IPS-NIHi7 (cell line): ENCODE results near the gene ZNF615.
"Not testable (repeated sequence)": the region's sequence is repeated elsewhere in the genome, so short reads cannot be mapped to it uniquely, and the experiment has no call there.

Experiments
- DNase-seq: peaks from one replicate; pipeline ENCODE4 v3.0.0; 2012; ENCODE audit warnings: mixed read lengths; ENCODE audit errors: extremely low spot score

The ZNF615 gene

DNA sequence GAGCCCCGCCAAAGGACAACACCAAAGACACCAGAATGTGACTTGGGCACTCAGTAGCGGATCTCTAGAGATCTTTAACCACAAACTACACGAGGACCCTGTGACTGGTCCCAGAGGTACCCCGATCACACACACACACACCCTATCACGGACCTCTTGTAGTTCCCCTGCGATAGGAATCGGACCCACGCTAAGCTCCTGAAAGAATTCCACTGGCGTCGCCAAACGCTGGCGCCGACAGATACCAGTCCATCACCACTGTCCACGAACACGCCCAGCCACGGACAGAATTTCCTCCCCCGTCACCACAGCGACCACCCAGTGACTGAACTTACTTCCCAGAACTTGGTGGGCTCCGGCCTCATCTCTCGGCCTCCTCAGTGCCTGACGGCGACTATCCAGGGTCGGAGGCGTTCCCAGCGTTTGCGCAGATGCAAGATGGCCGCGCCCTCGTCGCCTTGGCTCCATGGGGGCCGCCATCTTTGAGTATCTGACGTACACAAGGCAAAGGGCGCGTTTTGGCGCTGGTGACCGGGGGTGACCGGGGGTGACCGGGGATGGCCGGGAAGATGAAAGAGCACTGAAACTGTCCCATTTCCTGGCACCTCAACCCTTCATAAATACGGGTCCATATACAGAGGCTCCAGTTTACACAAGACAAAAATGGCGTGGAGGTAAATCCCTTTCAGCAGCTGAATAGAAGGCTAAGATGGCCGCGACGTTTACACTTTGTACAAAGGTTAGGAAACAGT lies at the start of gene ZNF615:
TSS of gene ZNF615 (minus strand) at position 406 of the 752 bp plus-strand sequence. CDS start 4,500 bp downstream, outside the sequence.
- peak; percentile 92 for DNase-seq

DNA sequence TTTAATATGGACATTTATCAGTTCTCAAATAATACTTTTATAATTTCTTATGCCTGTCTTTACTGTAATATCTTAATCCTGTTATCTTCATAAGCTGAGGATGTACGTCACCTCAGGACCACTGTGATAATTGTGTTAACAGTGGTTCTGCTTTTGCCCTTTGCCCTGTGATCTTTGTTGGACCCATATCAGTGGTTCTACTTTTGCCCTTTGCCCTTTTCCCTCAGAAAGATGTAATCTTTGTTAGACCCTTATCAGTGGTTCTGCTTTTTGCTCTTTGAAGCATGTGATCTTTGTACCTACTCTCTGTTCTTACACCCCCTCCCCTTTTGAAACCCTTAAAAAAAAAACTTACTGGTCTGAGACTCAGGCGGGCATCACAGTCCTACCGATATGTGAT lies 48.5 kb upstream of the ZNF615 start:
- not testable (repeated sequence) for DNase-seq

DNA sequence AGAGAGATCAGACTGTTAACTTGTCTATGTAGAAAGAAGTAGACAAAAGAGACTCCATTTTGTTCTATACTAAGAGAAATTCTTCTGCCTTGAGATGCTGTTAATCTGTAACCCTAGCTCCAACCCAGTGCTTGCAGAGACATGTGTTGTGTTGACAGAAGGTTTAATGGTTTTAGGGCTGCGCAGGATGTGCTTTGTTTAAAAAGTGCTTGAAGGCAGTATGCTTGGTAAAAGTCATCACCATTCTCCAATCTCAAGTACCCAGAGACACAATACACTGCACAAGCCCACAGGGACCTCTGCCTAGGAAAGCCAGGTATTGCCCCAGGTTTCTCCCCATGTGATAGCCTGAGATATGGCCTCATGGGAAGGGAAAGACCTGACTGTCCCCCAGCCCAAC lies 43.7 kb upstream of the ZNF615 start:
- DNase-seq = not testable (repeated sequence)

DNA sequence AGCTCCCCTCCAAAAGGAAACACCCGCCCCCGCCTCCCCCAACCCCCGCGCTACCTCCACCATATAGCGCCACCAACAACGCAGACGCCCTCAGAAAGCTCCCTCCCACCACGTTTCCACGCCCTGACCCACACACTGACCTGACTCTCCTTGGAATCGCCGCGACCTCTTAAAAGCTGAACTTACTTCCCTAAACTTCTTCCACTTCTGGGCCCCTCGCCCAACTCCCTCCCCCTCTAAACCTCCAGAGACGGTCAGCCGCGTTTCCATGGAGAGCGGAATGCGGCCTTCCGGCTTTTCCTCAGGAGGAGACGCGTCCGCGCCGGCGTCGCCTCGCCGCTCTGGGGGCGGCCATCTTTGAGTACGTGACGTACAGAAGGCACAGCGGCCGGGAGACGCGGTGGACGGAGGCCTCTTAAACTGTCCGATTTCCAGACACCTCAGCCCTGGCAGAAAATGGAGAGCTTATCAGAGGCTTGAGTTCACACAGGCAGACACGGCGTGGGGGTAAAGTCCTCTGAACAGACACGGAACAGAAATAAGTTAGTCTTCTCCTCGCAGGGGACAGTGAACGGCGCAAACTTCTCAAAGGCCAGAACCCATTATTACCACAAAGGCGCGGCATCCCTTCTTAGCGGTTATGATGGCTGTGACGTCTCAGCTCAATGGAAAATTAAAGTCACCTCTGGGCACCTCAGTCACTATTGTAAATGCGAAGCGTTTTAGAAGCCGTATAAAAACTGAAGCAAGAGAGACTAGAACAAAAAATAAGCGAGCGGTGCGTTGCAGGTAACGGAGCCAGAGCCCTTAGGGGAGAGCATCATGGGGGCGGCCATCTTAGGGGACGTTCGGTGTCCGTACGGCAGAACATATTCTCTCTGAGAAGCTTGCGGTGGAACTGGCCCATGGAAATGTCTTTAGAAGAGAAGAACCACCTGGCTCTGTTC lies 40.8 kb upstream of the ZNF615 start, which contains the start of gene ZNF432:
TSS of gene ZNF432 (minus strand) at position 284 of the 947 bp plus-strand sequence. CDS start 1,970 bp downstream, outside the sequence.
- peak; percentile 96 for DNase-seq

DNA sequence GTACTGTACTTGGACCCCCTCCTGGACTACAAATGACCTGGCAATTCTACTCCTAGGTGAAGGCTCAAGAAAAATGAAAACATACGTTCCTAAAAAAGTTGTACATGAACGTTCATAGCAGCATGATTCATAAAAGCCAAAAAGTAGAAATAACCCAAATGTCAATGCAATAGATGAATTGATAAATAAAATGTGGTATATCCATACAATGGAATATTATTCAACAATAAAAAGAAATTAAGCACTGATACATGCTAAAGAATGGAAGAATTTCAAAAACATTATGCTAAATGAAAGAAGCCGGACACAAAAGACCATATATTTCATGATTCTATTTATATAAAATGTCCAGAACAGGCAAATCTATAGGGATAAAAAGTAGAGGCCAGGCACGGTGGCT lies 31.2 kb upstream of the ZNF615 start:
- DNase-seq = no peak

DNA sequence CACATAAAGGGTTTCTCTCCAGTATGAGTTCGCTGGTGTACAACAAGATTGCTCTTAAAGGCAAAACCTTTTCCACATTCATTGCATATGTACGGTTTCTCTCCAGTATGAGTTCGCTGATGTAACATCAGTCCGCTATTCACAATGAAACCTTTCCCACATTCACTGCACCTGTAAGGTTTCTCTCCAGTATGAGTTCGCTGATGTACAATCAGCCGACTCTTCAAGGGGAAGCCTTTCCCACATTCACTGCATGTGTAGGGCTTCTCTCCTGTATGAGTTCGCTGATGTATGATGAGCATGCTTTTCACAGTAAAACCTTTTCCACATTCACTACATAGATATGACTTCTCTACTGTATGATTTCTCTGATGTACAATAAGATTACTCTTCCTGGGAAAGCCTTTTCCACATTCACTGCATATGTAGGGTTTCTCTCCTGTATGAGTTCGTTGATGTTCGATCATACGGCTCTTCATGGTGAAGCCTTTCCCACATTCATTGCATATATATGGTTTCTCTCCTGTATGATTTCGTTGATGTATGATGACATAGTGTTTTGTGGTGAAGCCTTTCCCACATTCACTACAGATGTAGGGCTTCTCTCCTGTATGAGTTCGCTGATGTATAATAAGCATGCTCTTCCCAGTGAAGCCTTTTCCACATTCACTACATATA lies 26.2 kb upstream of the ZNF615 start:
- DNase-seq = no peak

DNA sequence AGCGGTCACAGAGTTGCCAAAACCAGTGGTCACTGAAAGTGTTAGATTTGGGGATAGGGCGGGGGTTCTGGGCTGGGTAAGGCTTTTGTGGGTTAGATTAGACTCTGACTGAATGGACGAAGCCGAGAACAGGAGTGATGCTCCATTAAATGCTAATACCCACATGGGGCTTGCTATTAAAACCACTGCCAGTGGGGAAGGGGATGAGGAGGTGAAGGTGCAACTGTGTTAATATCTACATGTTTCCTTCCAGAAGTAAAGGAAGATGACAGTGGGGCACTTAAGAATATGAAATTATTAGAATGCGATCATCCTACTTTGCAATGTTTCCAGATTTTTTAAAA lies 20.7 kb upstream of the ZNF615 start:
- peak; percentile 43 for DNase-seq

DNA sequence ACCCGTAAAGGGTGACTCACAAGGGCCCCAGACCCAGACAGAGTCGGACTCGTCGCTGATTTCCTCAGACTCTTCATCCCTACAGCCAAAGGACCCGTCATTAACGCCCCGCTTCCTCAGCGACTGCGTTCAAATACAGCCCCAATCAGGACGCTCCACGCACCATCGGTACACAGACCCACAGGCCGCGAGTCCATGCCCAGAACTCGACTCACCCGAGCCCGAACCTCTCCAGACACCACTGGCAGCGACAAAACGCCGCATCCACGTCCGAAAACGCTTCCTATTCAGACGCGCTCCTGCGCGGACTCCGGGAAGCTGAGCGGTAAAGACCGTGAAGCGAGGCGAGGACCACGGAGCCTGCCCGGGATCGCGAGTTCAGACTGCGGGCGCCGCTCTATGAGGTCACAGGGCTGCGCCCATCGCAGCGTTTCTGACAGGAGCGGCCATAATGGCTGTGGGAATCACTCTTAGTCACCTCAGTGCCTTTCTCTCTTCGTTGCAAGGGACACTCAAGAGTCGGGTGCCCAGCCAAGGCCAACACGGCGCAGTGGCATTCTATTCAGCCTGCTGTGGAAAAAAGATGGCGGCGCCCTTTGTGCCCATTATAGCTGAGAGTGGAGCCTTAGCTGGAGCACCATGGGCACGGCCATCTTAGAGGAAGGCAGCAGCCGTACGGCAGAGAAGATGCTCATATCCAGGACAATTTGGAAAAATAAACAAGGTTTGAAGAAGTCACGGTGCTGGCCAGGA lies 20.2 kb upstream of the ZNF615 start, which contains the start of gene ZNF614:
TSS of gene ZNF614 (minus strand) at position 353 of the 753 bp plus-strand sequence. CDS start 2,634 bp downstream, outside the sequence.
- DNase-seq = peak; percentile 94

DNA sequence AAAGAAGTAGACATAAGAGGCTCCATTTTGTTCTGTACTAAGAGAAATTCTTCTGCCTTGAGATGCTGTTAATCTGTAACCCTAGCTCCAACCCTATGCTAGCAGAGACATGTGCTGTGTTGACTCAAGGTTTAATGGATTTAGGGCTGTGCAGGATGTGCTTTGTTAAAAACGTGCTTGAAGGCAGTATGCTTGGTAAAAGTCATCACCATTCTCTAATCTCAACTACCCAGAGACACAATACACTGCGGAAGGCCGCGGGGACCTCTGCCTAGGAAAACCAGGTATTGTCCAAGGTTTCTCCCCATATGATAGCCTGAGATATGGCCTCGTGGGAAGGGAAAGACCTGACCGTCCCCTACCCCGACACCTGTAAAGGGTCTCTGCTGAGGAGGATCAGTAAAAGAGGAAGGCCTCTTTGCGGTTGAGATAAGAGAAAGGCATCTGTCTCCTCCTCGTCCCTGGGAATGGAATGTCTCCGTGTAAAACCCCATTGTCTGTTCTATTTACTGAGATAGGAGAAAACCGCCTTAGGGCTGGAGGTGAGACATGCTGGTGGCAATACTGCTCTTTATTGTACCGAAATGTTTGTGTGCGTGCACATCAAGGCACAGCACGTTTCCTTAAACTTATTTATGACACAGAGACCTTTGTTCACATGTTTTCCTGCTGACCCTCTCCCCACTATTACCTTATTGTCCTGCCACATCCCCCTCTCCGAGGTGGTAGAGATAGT lies 18.4 kb upstream of the ZNF615 start:
- DNase-seq = not testable (repeated sequence)

DNA sequence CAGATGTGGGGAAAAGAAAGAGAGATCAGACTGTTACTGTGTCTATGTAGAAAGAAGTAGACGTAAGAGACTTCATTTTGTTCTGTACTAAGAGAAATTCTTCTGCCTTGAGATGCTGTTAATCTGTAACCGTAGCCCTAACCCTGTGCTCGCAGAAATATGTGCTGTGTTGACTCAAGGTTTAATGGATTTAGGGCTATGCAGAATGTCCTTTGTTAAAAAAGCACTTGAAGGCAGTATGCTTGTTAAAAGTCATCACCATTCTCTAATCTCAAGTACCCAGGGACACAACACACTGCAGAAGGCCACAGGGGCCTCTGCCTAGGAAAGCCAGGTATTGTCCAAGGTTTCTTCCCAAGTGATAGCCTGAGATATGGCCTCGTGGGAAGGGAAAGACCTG lies 16.5 kb upstream of the ZNF615 start:
- not testable (repeated sequence) for DNase-seq

DNA sequence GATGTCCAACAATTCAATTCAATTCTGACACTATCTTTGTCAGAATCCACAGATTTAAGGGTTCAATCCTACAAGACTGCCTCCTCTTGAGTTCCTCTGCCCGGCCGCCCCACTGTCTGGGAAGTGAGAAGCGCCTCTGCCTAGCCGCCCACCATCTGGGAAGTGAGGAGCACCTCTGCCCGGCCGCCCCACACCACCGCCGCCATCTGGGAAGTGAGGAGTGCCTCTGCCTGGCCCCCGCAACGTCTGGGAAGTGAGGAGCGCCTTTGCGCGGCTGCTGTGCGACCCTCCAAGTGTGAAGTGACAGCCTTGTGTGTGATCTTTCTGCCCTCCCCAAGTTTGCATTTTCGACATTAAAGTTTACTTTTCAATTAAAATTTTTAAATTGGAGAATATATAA lies 14.2 kb upstream of the ZNF615 start:
- no peak for DNase-seq

DNA sequence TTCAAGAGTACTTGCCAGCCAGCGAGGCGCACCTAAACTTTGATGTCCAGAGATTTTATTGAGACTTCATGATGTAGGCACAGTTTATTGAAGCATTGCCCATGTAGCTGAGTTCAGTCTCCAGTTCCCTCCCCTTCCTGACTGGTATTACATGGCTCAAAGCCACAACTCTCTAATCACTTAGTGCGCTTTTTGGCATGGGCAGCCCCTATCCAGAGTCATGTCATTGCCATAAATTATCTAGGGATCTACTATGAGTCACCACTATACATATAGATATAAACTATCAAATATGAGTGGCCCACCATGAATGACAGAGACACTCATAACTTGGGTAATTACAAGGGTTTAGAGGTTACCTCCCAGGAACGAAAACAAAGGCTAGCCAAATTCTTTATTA lies 12.5 kb upstream of the ZNF615 start:
- no peak for DNase-seq

DNA sequence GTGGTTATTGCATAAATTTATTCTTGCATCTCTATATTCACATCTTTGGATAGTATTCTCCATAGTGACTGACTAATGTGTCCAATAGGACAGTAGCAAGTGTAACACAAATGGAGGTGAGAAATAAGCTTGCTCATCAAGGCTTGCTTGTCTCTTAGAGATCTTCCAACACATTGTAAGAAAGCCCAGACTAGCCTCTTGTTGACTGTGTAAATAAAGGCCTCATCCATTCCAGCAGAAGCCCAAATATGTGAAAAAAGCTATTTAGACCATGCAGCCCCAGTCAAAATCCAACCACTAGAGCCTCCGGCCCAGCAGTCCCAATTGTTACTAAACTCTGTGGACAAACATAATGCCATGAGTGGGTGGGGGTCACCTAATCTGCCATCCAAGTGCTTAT lies 2.7 kb upstream of the ZNF615 start:
- no peak for DNase-seq

DNA sequence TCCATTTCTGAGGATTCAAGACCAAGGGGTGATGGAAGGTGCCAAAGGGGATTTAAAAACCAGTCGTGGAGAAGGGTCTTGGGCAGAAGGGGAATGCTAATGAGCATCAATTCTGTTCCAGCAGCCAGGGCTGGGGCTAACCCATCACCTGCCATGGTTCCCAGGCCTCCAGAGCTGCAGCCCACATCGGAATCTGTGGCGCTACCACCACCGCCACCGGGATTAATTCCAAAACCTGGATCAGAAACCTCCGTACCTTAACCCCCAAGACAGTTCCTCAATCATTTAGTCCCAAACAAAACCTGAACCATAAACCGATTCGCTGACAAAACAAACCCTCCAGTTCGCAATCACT lies 583 bp downstream of the ZNF615 start:
- peak; percentile 50 for DNase-seq

DNA sequence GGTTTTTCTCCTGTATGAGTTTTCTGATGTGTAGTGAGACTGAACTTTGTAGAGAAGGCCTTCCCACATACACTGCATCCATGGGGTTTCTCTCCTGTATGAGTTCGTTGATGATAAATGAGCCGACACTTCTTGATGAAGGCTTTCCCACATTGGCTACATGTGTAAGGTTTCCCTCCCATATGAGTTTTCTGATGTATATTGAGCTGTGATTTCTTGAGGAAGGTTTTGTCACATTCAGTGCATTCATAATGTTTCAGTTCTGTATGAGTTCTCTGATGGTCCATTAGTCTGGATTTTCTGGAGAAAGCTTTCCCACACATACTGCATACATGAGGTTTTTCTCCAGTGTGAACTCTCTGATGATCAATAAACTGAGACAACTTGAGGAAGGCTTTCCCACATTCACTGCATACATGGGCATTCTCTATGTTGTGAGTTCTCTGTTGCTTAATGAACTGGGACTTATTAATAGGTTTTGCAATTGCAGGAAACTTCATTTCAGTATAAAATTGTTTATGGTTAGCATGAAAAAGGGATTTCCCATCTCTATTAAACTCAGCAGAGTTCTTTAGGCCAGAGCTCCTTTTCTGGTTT lies 13.9 kb downstream of the ZNF615 start:
- DNase-seq = no peak

DNA sequence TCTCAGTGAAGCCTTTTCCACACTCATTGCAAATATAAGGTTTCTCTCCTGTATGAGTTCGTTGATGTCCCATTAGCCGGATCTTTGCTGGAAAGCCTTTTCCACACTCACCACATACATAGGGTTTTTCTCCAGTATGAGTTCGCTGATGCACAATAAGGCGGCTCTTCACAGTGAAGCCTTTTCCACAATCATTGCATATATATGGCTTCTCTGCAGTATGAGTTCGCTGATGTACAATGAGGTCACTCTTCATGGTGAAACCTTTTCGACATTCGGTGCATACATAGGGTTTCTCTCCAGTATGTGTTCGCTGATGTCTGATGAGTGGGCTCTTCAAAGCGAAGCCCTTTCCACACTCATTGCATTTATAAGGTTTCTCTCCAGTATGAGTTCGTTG lies 14.6 kb downstream of the ZNF615 start:
- DNase-seq = no peak

DNA sequence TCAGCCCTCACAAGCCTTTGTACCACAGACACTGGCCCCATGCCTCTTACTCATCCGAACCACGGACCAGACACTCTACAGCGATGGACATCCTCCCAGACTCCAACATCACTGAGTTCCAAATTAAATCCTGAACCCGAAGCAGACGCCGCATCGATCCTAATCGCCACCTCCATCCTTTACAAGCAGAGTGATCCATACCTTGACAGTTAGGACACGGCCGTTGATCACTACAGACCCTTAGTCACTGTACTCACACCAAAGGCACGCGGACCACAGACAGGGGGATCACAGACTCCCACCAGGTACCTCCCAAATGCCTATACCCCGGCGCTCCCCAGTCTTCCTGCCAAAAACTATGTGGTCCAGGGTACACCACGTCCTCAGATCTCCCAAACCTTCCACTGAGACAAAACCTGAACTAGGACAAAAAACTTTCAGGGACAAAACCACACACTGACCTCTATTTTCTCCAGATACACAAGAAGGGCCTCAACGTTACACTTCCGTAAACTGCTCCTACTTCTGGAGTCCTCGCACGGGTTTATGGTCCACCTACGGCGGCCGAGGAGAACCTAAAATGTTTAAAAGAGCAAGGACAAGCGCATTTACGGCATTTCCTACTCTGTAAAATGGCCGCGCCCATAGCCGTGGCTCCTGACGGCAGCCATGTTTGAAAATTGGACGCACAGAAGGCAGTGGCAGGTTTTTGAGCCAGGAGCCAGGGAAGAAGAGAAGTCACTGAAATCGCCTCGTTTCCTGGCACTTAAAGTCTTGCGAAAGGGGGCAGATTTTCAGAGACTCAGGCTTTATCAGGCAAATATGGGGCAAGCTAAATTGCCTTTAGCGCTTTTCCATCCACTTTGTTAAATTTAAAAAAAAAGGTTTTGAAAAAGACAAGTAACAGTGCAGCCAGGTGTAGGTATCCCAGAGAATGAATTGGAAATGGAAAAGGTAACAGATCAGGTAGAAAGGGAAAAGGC lies 21.4 kb downstream of the ZNF615 start, which contains the start of gene ZNF350:
TSS of gene ZNF350 (minus strand) at position 532 of the 983 bp plus-strand sequence. CDS start 12,480 bp downstream, outside the sequence.
- DNase-seq = peak; percentile 88

DNA sequence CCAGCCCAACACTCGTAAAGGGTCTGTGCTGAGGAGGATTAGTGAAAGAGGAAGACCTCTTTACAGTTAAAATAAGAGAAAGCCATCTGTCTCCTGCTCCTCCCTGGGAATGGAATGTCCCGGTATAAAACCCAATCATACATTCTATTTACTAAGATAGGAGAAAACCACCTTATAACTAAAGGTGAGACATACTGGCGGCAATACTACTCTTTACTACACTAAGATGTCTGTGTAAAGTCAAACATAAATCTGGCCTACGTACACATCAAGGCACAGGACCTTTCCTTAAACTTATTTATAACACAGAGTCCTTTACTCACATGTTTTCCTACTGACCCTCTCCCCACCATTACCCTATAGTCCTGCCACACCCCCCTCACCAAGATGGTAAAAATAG lies 24.6 kb downstream of the ZNF615 start:
- no peak for DNase-seq

DNA sequence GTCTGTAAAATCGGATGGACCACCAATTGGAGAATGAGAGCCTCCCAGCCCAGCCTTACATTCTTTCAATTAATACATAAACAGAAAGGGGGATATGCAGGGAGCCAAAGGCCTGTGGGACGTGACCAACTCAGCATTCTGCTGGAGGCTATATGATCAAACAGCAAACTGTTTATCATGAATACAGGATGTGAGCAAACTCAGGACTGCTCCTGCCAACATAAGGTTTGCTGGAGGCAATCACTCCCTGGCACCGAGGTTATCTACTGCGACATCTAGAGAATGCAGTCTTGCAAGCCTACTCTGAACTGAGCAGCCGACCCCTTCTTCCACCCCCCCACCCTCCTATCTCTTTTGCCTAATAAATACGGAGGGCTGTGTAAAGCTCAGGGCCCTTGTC lies 27.1 kb downstream of the ZNF615 start:
- not testable (repeated sequence) for DNase-seq
